ENCODE measurements around the gene GGA1. TPM values are rescaled to one million over a fixed set of nuclear protein-coding genes. Genes with fewer than 3 reads are reported as not detected.

Gene GGA1
- total and polyA plus RNA-seq, 10 of the 15 experiments (the other 5 are each of a cell fraction or from before 2014, with no cell fraction given): 1.4 to 79.4 (median 44.4) TPM

DNA sequence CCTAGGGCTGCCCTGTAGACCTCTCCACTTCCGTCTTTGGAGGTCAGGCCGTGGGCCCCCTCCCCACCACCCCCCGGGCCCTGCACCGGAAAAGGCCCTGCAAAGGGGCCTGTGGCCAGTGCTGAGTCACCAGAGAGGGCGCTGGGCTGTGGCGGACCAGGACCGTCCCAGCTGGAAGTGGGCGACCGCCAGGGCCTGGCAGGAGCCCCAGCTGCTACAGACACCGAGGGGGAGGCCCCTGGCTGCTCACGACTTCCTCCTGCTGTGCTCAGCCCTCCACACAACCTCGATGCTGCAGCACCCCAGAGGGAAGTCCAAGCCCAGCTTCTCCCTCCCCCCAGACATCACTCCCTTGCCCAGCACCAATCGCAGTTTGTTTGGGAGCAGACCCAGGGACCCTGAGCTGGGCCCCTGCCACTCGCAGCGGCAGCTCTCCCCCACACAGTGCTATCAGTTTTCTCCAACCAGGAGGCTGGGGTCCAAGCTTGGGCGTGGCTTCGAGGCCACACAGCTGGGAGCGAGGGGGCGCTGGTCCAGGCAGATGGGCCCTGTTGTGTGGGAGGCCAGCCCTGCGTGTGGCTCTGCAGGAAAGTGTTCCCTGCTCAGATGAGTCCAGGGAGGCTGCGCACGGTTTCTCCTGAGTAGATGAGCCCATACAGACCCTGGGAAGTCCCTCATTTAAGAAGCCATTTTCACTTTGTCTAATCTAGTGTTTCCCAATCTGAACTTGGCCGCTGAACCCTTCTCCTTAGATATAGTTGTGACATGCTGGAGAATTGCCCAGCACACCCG is 25.2 kb downstream of the GGA1 start (continued):
- TF ChIP-seq KLF5 (IDR thresholded peaks at IDR 0.05; ENCODE audit: partially characterized antibody): no peak
- TF ChIP-seq, protein P1, sequence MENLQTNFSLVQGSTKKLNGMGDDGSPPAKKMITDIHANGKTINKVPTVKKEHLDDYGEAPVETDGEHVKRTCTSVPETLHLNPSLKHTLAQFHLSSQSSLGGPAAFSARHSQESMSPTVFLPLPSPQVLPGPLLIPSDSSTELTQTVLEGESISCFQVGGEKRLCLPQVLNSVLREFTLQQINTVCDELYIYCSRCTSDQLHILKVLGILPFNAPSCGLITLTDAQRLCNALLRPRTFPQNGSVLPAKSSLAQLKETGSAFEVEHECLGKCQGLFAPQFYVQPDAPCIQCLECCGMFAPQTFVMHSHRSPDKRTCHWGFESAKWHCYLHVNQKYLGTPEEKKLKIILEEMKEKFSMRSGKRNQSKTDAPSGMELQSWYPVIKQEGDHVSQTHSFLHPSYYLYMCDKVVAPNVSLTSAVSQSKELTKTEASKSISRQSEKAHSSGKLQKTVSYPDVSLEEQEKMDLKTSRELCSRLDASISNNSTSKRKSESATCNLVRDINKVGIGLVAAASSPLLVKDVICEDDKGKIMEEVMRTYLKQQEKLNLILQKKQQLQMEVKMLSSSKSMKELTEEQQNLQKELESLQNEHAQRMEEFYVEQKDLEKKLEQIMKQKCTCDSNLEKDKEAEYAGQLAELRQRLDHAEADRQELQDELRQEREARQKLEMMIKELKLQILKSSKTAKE (IDR thresholded peaks at IDR 0.05; ENCODE audit: low read depth, poor library complexity, severe bottlenecking): no peak
- no peak for TF ChIP-seq BMI1 (IDR thresholded peaks at IDR 0.05; ENCODE audit: borderline replicate concordance)
- no peak for TF ChIP-seq NFYA (IDR thresholded peaks at IDR 0.05; ENCODE audit: borderline replicate concordance, low read depth, low read length)
- TF ChIP-seq ASH2L (IDR thresholded peaks at IDR 0.05; ENCODE audit: borderline replicate concordance, low read depth): no peak
- TF ChIP-seq RUNX3 (IDR thresholded peaks at IDR 0.05; ENCODE audit: low read length): no peak
- peak in 1 of 2 experiments; percentile 78; a peak in 2 of 4 replicates for TF ChIP-seq BHLHE40 (IDR thresholded peaks at IDR 0.05; ENCODE audit: borderline replicate concordance in 1 of 2, low read depth in 2 of 2, low read length in 1 of 2)
- TF ChIP-seq, protein P2, sequence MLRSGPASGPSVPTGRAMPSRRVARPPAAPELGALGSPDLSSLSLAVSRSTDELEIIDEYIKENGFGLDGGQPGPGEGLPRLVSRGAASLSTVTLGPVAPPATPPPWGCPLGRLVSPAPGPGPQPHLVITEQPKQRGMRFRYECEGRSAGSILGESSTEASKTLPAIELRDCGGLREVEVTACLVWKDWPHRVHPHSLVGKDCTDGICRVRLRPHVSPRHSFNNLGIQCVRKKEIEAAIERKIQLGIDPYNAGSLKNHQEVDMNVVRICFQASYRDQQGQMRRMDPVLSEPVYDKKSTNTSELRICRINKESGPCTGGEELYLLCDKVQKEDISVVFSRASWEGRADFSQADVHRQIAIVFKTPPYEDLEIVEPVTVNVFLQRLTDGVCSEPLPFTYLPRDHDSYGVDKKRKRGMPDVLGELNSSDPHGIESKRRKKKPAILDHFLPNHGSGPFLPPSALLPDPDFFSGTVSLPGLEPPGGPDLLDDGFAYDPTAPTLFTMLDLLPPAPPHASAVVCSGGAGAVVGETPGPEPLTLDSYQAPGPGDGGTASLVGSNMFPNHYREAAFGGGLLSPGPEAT (IDR thresholded peaks at IDR 0.05; ENCODE audit: low read depth): peak; percentile 76; the same call in 1 of the 2 replicates
- TF ChIP-seq TBL1XR1 (IDR thresholded peaks at IDR 0.05; ENCODE audit: low read depth, low read length): 0 out of 2 replicates have a peak, but pooled peaks have one; percentile 33
- TF ChIP-seq JUNB (IDR thresholded peaks at IDR 0.05): peak; percentile 59; the same call in 1 of the 2 replicates
- 0 out of 2 replicates have a peak, but pooled peaks have one; percentile 30 for TF ChIP-seq CHD2 (IDR thresholded peaks at IDR 0.05; ENCODE audit: borderline replicate concordance, low read depth, low read length)
- TF ChIP-seq ZNF207 (IDR thresholded peaks at IDR 0.05; ENCODE audit: borderline replicate concordance): no peak
- TF ChIP-seq ZBED1 (IDR thresholded peaks at IDR 0.05; ENCODE audit: borderline replicate concordance): peak; percentile 49; the same call in 1 of the 2 replicates
- peak; percentile 58; the same call in 1 of the 2 replicates for TF ChIP-seq TARDBP (IDR thresholded peaks at IDR 0.05; ENCODE audit: borderline replicate concordance)
- TF ChIP-seq BACH1 (IDR thresholded peaks at IDR 0.05; ENCODE audit: borderline replicate concordance): peak; percentile 85; the same call in 1 of the 2 replicates
- TF ChIP-seq PAX8 (IDR thresholded peaks at IDR 0.05): no peak
- peak; percentile 96 for TF ChIP-seq TCF3 (IDR thresholded peaks at IDR 0.05; ENCODE audit: borderline replicate concordance, insufficient read depth, low read depth, low read length)
- TF ChIP-seq RBBP5 (conservative IDR thresholded peaks at IDR 0.05): no peak
- peak; percentile 59 for TF ChIP-seq YY1 (IDR thresholded peaks at IDR 0.05; ENCODE audit: low read depth, low read length)
- TF ChIP-seq, protein P3, sequence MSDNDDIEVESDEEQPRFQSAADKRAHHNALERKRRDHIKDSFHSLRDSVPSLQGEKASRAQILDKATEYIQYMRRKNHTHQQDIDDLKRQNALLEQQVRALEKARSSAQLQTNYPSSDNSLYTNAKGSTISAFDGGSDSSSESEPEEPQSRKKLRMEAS (IDR thresholded peaks at IDR 0.05; ENCODE audit: low read depth, low read length): peak; percentile 38; the same call in 1 of the 2 replicates
- TF ChIP-seq SMARCA5 (IDR thresholded peaks at IDR 0.05): peak; percentile 67
- no peak for TF ChIP-seq NR2C2 (IDR thresholded peaks at IDR 0.05; ENCODE audit: borderline replicate concordance, control insufficient read depth, insufficient read length, low read depth)
- TF ChIP-seq RCOR1 (conservative IDR thresholded peaks at IDR 0.05; ENCODE audit: low read depth, low read length): no peak

Data from GM12878 (cell line).